B cell (primary cell): Measurements from ENCODE around the gene TMEM129. TPM values are rescaled to one million over a fixed set of nuclear protein-coding genes. Genes with fewer than 3 reads are reported as not detected.

Experiments used
- ATAC-seq: fragments of 200-7000 bp; cut with Tn5 transposase; one replicate; pipeline ENCODE4 v1.10.0; 2021; ENCODE audit warnings: low read depth, mild to moderate bottlenecking, moderate number of reproducible peaks, moderate library complexity
- CTCF ChIA-PET: fragments of 350-600 bp; sonication (Branson Sonifier 250); formaldehyde crosslinking; loops from one replicate; lab custom pipeline; 2021; ENCODE audit warnings: antibody characterized with exemption, inconsistent platforms; lab: Charles Lee
- POLR2A ChIA-PET: fragments of 350-600 bp; sonication (Branson Sonifier 250); formaldehyde crosslinking; loops from one replicate; lab custom pipeline; 2021; ENCODE audit warnings: antibody characterized with exemption; lab: Charles Lee
- DNase-seq: peaks from one replicate; pipeline ENCODE4 v3.0.0; 2013
- H2AFZ ChIP-seq: 2 replicates; pipeline ENCODE4 v1.6.1; 2012; ENCODE audit warnings: mild to moderate bottlenecking, low read depth, low read length; ENCODE audit not compliant: insufficient read depth, poor library complexity, severe bottlenecking
- H3K27ac ChIP-seq, 2 donors: 1 replicate in 1 of 2; 2 replicates in 1 of 2; pipeline ENCODE4 v1.5.1; 2012 to 2013; ENCODE audit warnings: low read length in 2 of 2, mild to moderate bottlenecking in 2 of 2, moderate library complexity in 1 of 2
- H3K27me3 ChIP-seq, 4 experiments: fragments of 200-600 bp in 1 of 4; sonication (generic) in 1 of 4; replicated peaks in 1 of 4; 1 replicate in 2 of 4; 2 replicates in 2 of 4; pipeline versions ENCODE4 v1.6.1 to v1.7.0; 2013 to 2016; ENCODE audit warnings: low read length in 3 of 4, mild to moderate bottlenecking in 2 of 4, mixed read lengths in 1 of 4, moderate library complexity in 1 of 4; ENCODE audit not compliant: insufficient read depth in 4 of 4, control insufficient read depth in 3 of 4; ENCODE audit errors: control extremely low read depth in 1 of 4
- H3K36me3 ChIP-seq, 2 experiments: replicated peaks in 1 of 2; 1 replicate in 1 of 2; 2 replicates in 1 of 2; pipeline versions ENCODE4 v1.6.1 to v1.7.1; 2013; ENCODE audit warnings: low read length in 1 of 2; ENCODE audit not compliant: insufficient read depth in 2 of 2, control insufficient read depth in 1 of 2; ENCODE audit errors: control extremely low read depth in 1 of 2, extremely low read depth in 1 of 2
- H3K4me1 ChIP-seq, 2 donors: fragments of 200-600 bp in 1 of 2; sonication (generic) in 1 of 2; 1 replicate in 1 of 2; 2 replicates in 1 of 2; pipeline versions ENCODE4 v1.5.1 to v1.6.1; 2013 to 2017; ENCODE audit warnings: low read length in 2 of 2; ENCODE audit not compliant: control insufficient read depth in 2 of 2, insufficient read depth in 2 of 2
- H3K4me2 ChIP-seq: replicated peaks from 2 replicates; pipeline ENCODE3; 2012; ENCODE audit warnings: mild to moderate bottlenecking, low read depth, low read length; ENCODE audit not compliant: poor library complexity, severe bottlenecking
- H3K4me3 ChIP-seq, 5 experiments: fragments of 200-600 bp in 1 of 5; sonication (generic) in 1 of 5; 1 replicate in 3 of 5; 2 replicates in 2 of 5; pipeline versions ENCODE4 v1.5.1 to v1.7.0; 2011 to 2016; ENCODE audit warnings: low read length in 4 of 5, mild to moderate bottlenecking in 4 of 5, low read depth in 2 of 5, control low read depth in 1 of 5, moderate library complexity in 1 of 5; ENCODE audit not compliant: insufficient read depth in 1 of 5; ENCODE audit errors: control extremely low read depth in 1 of 5, extremely low read depth in 1 of 5
- H3K79me2 ChIP-seq: fragments of 200-600 bp; sonication (generic); one replicate; pipeline ENCODE4 v1.6.0; 2016; ENCODE audit warnings: low read length; ENCODE audit not compliant: control insufficient read depth, insufficient read depth
- H3K9ac ChIP-seq: fragments of 200-600 bp; sonication (generic); 2 replicates; pipeline ENCODE4 v1.6.1; 2017; ENCODE audit warnings: mild to moderate bottlenecking, low read length, moderate library complexity
- H3K9me3 ChIP-seq, 3 donors: one replicate each; pipeline versions ENCODE4 v1.6.1 to v1.7.1; 2013; ENCODE audit warnings: low read length in 2 of 3; ENCODE audit not compliant: control insufficient read depth in 2 of 3, insufficient read depth in 1 of 3; ENCODE audit errors: control extremely low read depth in 1 of 3
- H4K20me1 ChIP-seq: 2 replicates; pipeline ENCODE4 v1.6.0; 2012; ENCODE audit warnings: mild to moderate bottlenecking, low read length; ENCODE audit not compliant: insufficient read depth, control insufficient read depth, poor library complexity, severe bottlenecking
- H3K27ac Mint-ChIP-seq: one replicate; pipeline ENCODE4 v1.8.0; 2021; ENCODE audit warnings: mixed read lengths
- H3K27me3 Mint-ChIP-seq: one replicate; pipeline ENCODE4 v1.8.0; 2021; ENCODE audit warnings: mixed read lengths
- H3K4me1 Mint-ChIP-seq: one replicate; pipeline ENCODE4 v1.8.0; 2021; ENCODE audit warnings: mixed read lengths
- H3K4me3 Mint-ChIP-seq: one replicate; pipeline ENCODE4 v1.8.0; 2021; ENCODE audit warnings: mixed read lengths
- H3K9me3 Mint-ChIP-seq: one replicate; pipeline ENCODE4 v1.8.0; 2022; ENCODE audit warnings: mixed read lengths; ENCODE audit not compliant: insufficient read depth
- EZH2 ChIP-seq: IDR thresholded peaks from 2 replicates; pipeline ENCODE4 v1.6.1; 2012; ENCODE audit warnings: borderline replicate concordance, low read depth, mild to moderate bottlenecking, moderate library complexity, low read length; ENCODE audit not compliant: insufficient read depth, poor library complexity, severe bottlenecking
- WGBS: methylation state at CpG from one replicate; pipeline ENCODE4 v1.1.5; 2013; ENCODE audit warnings: missing lambda C conversion rate; ENCODE audit not compliant: insufficient coverage; 5-methylcytosine and 5-hydroxymethylcytosine counted together
- intact Hi-C: fragments of 100-400 bp; cut with micrococcal nuclease; formaldehyde crosslinking; loops from one replicate; pipeline ENCODE4 v1.10.0; 2022
- polyA plus RNA-seq: library from polyadenylated mRNA; depleted of rRNA; stranded (reverse); fragments of >200 nt; gene quantifications from 2 replicates; pipeline ENCODE4 v1.2.3, GENCODE V29; 2012
- total RNA-seq, 2 donors: library from RNA; stranded (reverse); fragments of 120-200 nt in 1 of 2; gene quantifications; 1 replicate in 1 of 2; 2 replicates in 1 of 2; pipeline versions ENCODE4 v1.2.3 to v1.2.4, GENCODE V29; 2013 to 2022
- TF ChIP-seq, protein P1 (sequence below): fragments of 200-600 bp; IDR thresholded peaks from one replicate; pipeline ENCODE4 v1.8.0; 2022; ENCODE audit warnings: antibody characterized with exemption, mild to moderate bottlenecking

Gene TMEM129
- total and polyA plus RNA-seq, 2 donors (not counting 1 experiment from before 2014, with no cell fraction given): 41.0 to 76.5 TPM

DNA sequence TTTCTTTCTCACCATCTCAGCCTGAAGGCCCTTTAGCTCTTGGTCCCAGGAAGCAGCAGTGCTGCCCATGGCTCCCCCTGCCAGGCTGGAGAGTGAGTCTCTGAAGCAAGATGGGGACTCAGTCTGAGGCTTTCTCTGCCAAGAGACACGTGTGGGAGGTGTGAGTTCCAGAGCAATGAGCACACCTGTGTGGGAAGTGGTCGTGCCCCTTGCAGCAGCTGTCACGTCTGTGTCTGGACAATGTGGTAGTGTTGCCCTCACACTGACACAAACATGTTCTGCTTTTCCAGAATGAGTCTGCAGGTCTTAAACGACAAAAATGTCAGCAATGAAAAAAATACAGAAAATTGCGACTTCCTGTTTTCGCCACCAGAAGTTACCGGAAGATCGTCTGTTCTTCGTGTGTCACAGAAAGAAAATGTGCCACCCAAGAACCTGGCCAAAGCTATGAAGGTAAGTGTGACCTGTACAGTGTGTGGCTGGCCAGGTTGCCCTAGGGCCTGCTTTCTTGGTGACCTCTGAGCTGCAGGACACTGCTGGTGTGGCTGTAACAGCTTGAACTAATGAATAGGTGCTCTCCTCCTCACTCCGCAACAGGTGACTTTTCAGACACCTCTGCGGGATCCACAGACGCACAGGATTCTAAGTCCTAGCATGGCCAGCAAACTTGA lies 2.1 kb upstream of the TMEM129 start:
- Histone ChIP-seq H3K9me3 (peaks cover 0 to 4% (median 0%) of the 10 kb centered on the region in 3 donors), H3K4me1 (peaks cover 55 to 71% of the 10 kb centered on the region in 2 donors), H3K79me2 (peaks cover 57% of the 10 kb centered on the region), H3K27ac (peak overlapping the region; percentile 89 to 96), H2AFZ (peak overlapping the region; percentile 59), H3K27me3 (no peaks in the 10 kb centered on the region), H4K20me1 (peaks cover 23% of the 10 kb centered on the region), H3K4me3 (peak overlapping the region; percentile 31 to 58 (median 40)), H3K36me3 (peaks cover 0 to 19% of the 10 kb centered on the region in 2 experiments), H3K9ac (peak overlapping the region; percentile 46), H3K4me2 (peak overlapping the region; percentile 95)
- peak; percentile 91 for DNase-seq
- Mint-ChIP-seq H3K27ac (peak overlapping the region; percentile 98), H3K27me3 (no peaks in the 10 kb centered on the region), H3K9me3 (no peaks in the 10 kb centered on the region), H3K4me3 (peak overlapping the region; percentile 85), H3K4me1 (peaks cover 59% of the 10 kb centered on the region)
- ATAC-seq: peak; percentile 42
- POLR2A ChIA-PET: interaction anchor here (0.7 to 4.7 kb wide), 4 partner anchors 10 to 502 kb away, joined by 4 to 61 read pairs (median 8); partner anchors contain the start of gene SLBP
- TF ChIP-seq, protein P1, sequence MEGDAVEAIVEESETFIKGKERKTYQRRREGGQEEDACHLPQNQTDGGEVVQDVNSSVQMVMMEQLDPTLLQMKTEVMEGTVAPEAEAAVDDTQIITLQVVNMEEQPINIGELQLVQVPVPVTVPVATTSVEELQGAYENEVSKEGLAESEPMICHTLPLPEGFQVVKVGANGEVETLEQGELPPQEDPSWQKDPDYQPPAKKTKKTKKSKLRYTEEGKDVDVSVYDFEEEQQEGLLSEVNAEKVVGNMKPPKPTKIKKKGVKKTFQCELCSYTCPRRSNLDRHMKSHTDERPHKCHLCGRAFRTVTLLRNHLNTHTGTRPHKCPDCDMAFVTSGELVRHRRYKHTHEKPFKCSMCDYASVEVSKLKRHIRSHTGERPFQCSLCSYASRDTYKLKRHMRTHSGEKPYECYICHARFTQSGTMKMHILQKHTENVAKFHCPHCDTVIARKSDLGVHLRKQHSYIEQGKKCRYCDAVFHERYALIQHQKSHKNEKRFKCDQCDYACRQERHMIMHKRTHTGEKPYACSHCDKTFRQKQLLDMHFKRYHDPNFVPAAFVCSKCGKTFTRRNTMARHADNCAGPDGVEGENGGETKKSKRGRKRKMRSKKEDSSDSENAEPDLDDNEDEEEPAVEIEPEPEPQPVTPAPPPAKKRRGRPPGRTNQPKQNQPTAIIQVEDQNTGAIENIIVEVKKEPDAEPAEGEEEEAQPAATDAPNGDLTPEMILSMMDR: no peak
- TF ChIP-seq EZH2: no peak
- intact Hi-C loops: loop anchor here (1.0 to 5.0 kb wide), 3 partner anchors 39 to 814 kb away; partner anchors contain the start of genes FAM193A, FAM53A and NSD2
- 32% methylated on average over 9 of the region's 12 CpGs for WGBS
- CTCF ChIA-PET: interaction anchor here (1.1 to 14.7 kb wide), 4 partner anchors 11 to 61 kb away, joined by 3 to 503 read pairs (median 11); partner anchors contain the start of gene SLBP
